Middle frontal gyrus (tissue), 1 donor: ENCODE measurements around the gene OTUD4.
"Not testable (repeated sequence)": the region's sequence is repeated elsewhere in the genome, so short reads cannot be mapped to it uniquely, and the experiment has no call there.

ENCODE experiments used
- DNase-seq: peaks from one replicate; pipeline ENCODE4 v3.0.0-alpha.2; 2015; ENCODE audit warnings: low spot score; ENCODE audit errors: extremely low spot score

The OTUD4 gene

GRCh38 chr4:145180298-145181090, at the start of gene OTUD4:
TSS of gene OTUD4 (minus strand) at chr4:145180589. CDS start at chr4:145179973, 616 bp downstream.
- peak; percentile 91 for DNase-seq

- not testable (repeated sequence) for DNase-seq
These were observed 42.8 kb upstream of the OTUD4 start for GRCh38 chr4:145223228-145223627.

GRCh38 chr4:145221529-145221928, 41.1 kb upstream of the OTUD4 start:
- not testable (repeated sequence) for DNase-seq

- DNase-seq: no peak
These were observed 38.7 kb upstream of the OTUD4 start for GRCh38 chr4:145219090-145219489.

GRCh38 chr4:145218251-145218650, 37.9 kb upstream of the OTUD4 start:
- no peak for DNase-seq

- DNase-seq: no peak
These were observed 37.0 kb upstream of the OTUD4 start for GRCh38 chr4:145217349-145217748.

GRCh38 chr4:145216535-145216934, 36.1 kb upstream of the OTUD4 start:
- no peak for DNase-seq

- no peak for DNase-seq
These were observed 32.9 kb upstream of the OTUD4 start for GRCh38 chr4:145213245-145213644.

GRCh38 chr4:145207934-145208333, 27.5 kb upstream of the OTUD4 start:
- no peak for DNase-seq

- DNase-seq: no peak
These were observed 23.0 kb upstream of the OTUD4 start for GRCh38 chr4:145203410-145203809.

GRCh38 chr4:145200366-145200765, 20.0 kb upstream of the OTUD4 start:
- no peak for DNase-seq

GRCh38 chr4:145199051-145199716, 18.8 kb upstream of the OTUD4 start:
- DNase-seq: no peak

GRCh38 chr4:145196747-145197146, 16.4 kb upstream of the OTUD4 start:
- no peak for DNase-seq

GRCh38 chr4:145195167-145195952, 15.0 kb upstream of the OTUD4 start:
- DNase-seq: no peak

- no peak for DNase-seq
These were observed 9.6 kb upstream of the OTUD4 start for GRCh38 chr4:145189981-145190380.

GRCh38 chr4:145186729-145187128, 6.3 kb upstream of the OTUD4 start:
- DNase-seq: no peak

- DNase-seq: no peak
These were observed 3.2 kb upstream of the OTUD4 start for GRCh38 chr4:145183581-145183980.

GRCh38 chr4:145183023-145183422, 2.6 kb upstream of the OTUD4 start:
- no peak for DNase-seq

GRCh38 chr4:145182222-145182621, 1.8 kb upstream of the OTUD4 start:
- DNase-seq: no peak

GRCh38 chr4:145181091-145181501, 707 bp upstream of the OTUD4 start:
- DNase-seq: no peak

- not testable (repeated sequence) for DNase-seq
These were observed 510 bp downstream of the OTUD4 start for GRCh38 chr4:145179861-145180297.
